ENCODE data around the gene IGFBP2.

- TF ChIP-seq, protein P1, sequence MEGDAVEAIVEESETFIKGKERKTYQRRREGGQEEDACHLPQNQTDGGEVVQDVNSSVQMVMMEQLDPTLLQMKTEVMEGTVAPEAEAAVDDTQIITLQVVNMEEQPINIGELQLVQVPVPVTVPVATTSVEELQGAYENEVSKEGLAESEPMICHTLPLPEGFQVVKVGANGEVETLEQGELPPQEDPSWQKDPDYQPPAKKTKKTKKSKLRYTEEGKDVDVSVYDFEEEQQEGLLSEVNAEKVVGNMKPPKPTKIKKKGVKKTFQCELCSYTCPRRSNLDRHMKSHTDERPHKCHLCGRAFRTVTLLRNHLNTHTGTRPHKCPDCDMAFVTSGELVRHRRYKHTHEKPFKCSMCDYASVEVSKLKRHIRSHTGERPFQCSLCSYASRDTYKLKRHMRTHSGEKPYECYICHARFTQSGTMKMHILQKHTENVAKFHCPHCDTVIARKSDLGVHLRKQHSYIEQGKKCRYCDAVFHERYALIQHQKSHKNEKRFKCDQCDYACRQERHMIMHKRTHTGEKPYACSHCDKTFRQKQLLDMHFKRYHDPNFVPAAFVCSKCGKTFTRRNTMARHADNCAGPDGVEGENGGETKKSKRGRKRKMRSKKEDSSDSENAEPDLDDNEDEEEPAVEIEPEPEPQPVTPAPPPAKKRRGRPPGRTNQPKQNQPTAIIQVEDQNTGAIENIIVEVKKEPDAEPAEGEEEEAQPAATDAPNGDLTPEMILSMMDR (IDR thresholded peaks at IDR 0.05) = no peak
- TF ChIP-seq RAD21 (IDR thresholded peaks at IDR 0.05; ENCODE audit: low read length) (no peak), SMC3 (IDR thresholded peaks at IDR 0.05; ENCODE audit: low read depth, low read length) (no peak), REST (IDR thresholded peaks at IDR 0.05; ENCODE audit: low read depth, low read length) (no peak), TAF1 (IDR thresholded peaks at IDR 0.05; ENCODE audit: borderline replicate concordance, low read depth, low read length) (no peak), EZH2phosphoT487 (IDR thresholded peaks at IDR 0.05; ENCODE audit: borderline replicate concordance, low read depth) (no peak)
- TF ChIP-seq, protein P2, sequence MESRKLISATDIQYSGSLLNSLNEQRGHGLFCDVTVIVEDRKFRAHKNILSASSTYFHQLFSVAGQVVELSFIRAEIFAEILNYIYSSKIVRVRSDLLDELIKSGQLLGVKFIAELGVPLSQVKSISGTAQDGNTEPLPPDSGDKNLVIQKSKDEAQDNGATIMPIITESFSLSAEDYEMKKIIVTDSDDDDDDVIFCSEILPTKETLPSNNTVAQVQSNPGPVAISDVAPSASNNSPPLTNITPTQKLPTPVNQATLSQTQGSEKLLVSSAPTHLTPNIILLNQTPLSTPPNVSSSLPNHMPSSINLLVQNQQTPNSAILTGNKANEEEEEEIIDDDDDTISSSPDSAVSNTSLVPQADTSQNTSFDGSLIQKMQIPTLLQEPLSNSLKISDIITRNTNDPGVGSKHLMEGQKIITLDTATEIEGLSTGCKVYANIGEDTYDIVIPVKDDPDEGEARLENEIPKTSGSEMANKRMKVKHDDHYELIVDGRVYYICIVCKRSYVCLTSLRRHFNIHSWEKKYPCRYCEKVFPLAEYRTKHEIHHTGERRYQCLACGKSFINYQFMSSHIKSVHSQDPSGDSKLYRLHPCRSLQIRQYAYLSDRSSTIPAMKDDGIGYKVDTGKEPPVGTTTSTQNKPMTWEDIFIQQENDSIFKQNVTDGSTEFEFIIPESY (IDR thresholded peaks at IDR 0.05; ENCODE audit: borderline replicate concordance, low read depth) = no peak
Measured at GRCh38 chr2:216690853-216691741, 57.9 kb downstream of the IGFBP2 start.
